Right lobe of liver (tissue), 4 donors: ENCODE data around the gene TRPM6.

Source experiments
- POLR2A ChIP-seq: fragments of 450-650 bp; IDR thresholded peaks from one replicate; pipeline ENCODE4 v1.6.1; 2017; ENCODE audit warnings: antibody characterized with exemption, mild to moderate bottlenecking
- TF ChIP-seq, protein P1 (sequence below), 4 donors: fragments of 200-600 bp in 3 of 4; fragments of 450-650 bp in 1 of 4; IDR thresholded peaks; one replicate each; pipeline versions ENCODE4 v1.5.1 to v1.8.0; 2016 to 2022; ENCODE audit warnings: antibody characterized with exemption in 4 of 4, mild to moderate bottlenecking in 2 of 4
- donor health status: DM: no; HTN: no; CAD: no.
- donor health status: DM: no; HTN: no; CAD: no.
- donor health status: DM: no; HTN: yes; CAD: no.

DNA sequence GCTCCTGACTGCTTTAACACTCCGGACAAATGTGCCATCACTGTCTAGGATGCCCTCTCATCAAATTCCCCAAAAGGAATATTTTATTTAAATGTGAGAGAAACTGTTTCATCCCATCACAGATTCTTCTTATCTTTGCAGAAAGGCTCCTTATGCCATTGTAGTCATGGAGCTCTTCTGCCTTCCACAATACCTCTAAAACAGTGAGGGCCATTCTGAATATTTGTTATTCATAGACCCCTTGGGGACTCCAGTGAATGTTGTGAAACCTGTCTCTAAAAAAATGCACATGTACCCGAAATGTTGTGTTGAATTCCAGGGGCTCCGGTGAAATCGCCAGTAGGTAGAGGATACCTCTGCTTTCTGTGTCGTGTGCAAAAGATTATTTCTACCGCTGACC is 213.6 kb downstream of the TRPM6 start:
- TF ChIP-seq, protein P1, sequence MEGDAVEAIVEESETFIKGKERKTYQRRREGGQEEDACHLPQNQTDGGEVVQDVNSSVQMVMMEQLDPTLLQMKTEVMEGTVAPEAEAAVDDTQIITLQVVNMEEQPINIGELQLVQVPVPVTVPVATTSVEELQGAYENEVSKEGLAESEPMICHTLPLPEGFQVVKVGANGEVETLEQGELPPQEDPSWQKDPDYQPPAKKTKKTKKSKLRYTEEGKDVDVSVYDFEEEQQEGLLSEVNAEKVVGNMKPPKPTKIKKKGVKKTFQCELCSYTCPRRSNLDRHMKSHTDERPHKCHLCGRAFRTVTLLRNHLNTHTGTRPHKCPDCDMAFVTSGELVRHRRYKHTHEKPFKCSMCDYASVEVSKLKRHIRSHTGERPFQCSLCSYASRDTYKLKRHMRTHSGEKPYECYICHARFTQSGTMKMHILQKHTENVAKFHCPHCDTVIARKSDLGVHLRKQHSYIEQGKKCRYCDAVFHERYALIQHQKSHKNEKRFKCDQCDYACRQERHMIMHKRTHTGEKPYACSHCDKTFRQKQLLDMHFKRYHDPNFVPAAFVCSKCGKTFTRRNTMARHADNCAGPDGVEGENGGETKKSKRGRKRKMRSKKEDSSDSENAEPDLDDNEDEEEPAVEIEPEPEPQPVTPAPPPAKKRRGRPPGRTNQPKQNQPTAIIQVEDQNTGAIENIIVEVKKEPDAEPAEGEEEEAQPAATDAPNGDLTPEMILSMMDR (IDR thresholded peaks at IDR 0.05): no peak
- TF ChIP-seq POLR2A: no peak
